Mesenchymal stem cell (in vitro differentiated cells and primary cell): ENCODE measurements around the gene OR5AP2.

Experiments used
- DNase-seq: peaks from one replicate; pipeline ENCODE4 v3.0.0-alpha.2; 2013
- H2AFZ ChIP-seq: one replicate; pipeline ENCODE4 v1.6.1; 2013; ENCODE audit warnings: low read depth, mild to moderate bottlenecking, control low read depth, inconsistent platforms, low read length, moderate library complexity
- H2AK5ac ChIP-seq: 2 replicates; pipeline ENCODE4 v1.6.1; 2013; ENCODE audit warnings: low read length, moderate library complexity, mild to moderate bottlenecking, inconsistent platforms; ENCODE audit not compliant: severe bottlenecking
- H2BK120ac ChIP-seq: one replicate; pipeline ENCODE4 v1.6.1; 2013; ENCODE audit warnings: low read depth, mild to moderate bottlenecking, inconsistent platforms, low read length, moderate library complexity
- H2BK12ac ChIP-seq, 2 experiments: one replicate each; pipeline ENCODE4 v1.6.1; 2013; ENCODE audit warnings: inconsistent platforms in 2 of 2, low read length in 2 of 2, mild to moderate bottlenecking in 2 of 2, moderate library complexity in 2 of 2, control low read depth in 1 of 2
- H2BK15ac ChIP-seq: one replicate; pipeline ENCODE4 v1.6.1; 2013; ENCODE audit warnings: mild to moderate bottlenecking, low read depth, inconsistent platforms; ENCODE audit not compliant: poor library complexity, severe bottlenecking
- H2BK5ac ChIP-seq: 2 replicates; pipeline ENCODE4 v1.6.1; 2013; ENCODE audit warnings: low read depth, mild to moderate bottlenecking, low read length, control low read depth, inconsistent platforms; ENCODE audit not compliant: poor library complexity, severe bottlenecking
- H3K14ac ChIP-seq, 2 experiments: one replicate each; pipeline ENCODE4 v1.6.1; 2013; ENCODE audit warnings: inconsistent platforms in 2 of 2, low read length in 2 of 2, control low read depth in 1 of 2, mild to moderate bottlenecking in 1 of 2, moderate library complexity in 1 of 2
- H3K18ac ChIP-seq, 2 experiments: one replicate each; pipeline ENCODE4 v1.6.1; 2013; ENCODE audit warnings: inconsistent platforms in 2 of 2, low read length in 2 of 2, control low read depth in 1 of 2, low read depth in 1 of 2, mild to moderate bottlenecking in 1 of 2
- H3K23ac ChIP-seq, 2 experiments: one replicate each; pipeline ENCODE4 v1.6.1; 2013; ENCODE audit warnings: inconsistent platforms in 2 of 2, low read length in 2 of 2, mild to moderate bottlenecking in 2 of 2, moderate library complexity in 2 of 2, control low read depth in 1 of 2
- H3K27ac ChIP-seq: 2 replicates; pipeline ENCODE4 v1.5.1; 2013; ENCODE audit warnings: mild to moderate bottlenecking, moderate library complexity, low read length, control low read depth, inconsistent platforms; ENCODE audit not compliant: poor library complexity, severe bottlenecking
- H3K27me3 ChIP-seq, 2 experiments: 2 replicates each; pipeline versions ENCODE4 v1.6.1 to v1.7.0; 2013; ENCODE audit warnings: low read length in 2 of 2, mild to moderate bottlenecking in 2 of 2, moderate library complexity in 2 of 2, control low read depth in 1 of 2, inconsistent platforms in 1 of 2; ENCODE audit not compliant: control insufficient read depth in 1 of 2, insufficient read depth in 1 of 2
- H3K36me3 ChIP-seq, 2 experiments: 2 replicates each; pipeline versions ENCODE4 v1.6.1 to v1.7.0; 2013; ENCODE audit warnings: low read length in 2 of 2, control low read depth in 1 of 2, inconsistent platforms in 1 of 2, low read depth in 1 of 2, mild to moderate bottlenecking in 1 of 2; ENCODE audit not compliant: insufficient read depth in 2 of 2, control insufficient read depth in 1 of 2
- H3K4ac ChIP-seq, 2 experiments: one replicate each; pipeline ENCODE4 v1.6.1; 2013; ENCODE audit warnings: inconsistent platforms in 2 of 2, low read length in 2 of 2, mild to moderate bottlenecking in 2 of 2, moderate library complexity in 2 of 2, control low read depth in 1 of 2, low read depth in 1 of 2
- H3K4me1 ChIP-seq: 2 replicates; pipeline ENCODE4 v1.6.1; 2013; ENCODE audit warnings: low read depth, low read length, control low read depth; ENCODE audit not compliant: control insufficient read depth, insufficient read depth
- H3K4me2 ChIP-seq: 2 replicates; pipeline ENCODE4 v1.6.1; 2013; ENCODE audit warnings: low read length, mild to moderate bottlenecking, inconsistent platforms; ENCODE audit not compliant: poor library complexity, severe bottlenecking
- H3K4me3 ChIP-seq, 2 experiments: 2 replicates each; pipeline versions ENCODE4 v1.5.1 to v1.7.0; 2013; ENCODE audit warnings: low read length in 2 of 2, mild to moderate bottlenecking in 2 of 2, control low read depth in 1 of 2, low read depth in 1 of 2; ENCODE audit not compliant: insufficient read depth in 1 of 2
- H3K79me1 ChIP-seq: replicated peaks from 2 replicates; pipeline ENCODE4 v1.6.1; 2013; ENCODE audit warnings: mild to moderate bottlenecking, control low read depth, low read length, inconsistent platforms; ENCODE audit not compliant: poor library complexity, severe bottlenecking
- H3K9ac ChIP-seq: 2 replicates; pipeline ENCODE4 v1.7.0; 2013; ENCODE audit warnings: mild to moderate bottlenecking, low read length, moderate library complexity
- H3K9me3 ChIP-seq: 2 replicates; pipeline ENCODE4 v1.7.0; 2013; ENCODE audit warnings: mild to moderate bottlenecking, low read length; ENCODE audit not compliant: control insufficient read depth
- H4K8ac ChIP-seq: one replicate; pipeline ENCODE4 v1.6.1; 2013; ENCODE audit warnings: inconsistent platforms, mild to moderate bottlenecking, low read length, moderate library complexity
- H4K91ac ChIP-seq: one replicate; pipeline ENCODE4 v1.6.1; 2013; ENCODE audit warnings: mild to moderate bottlenecking, low read length, inconsistent platforms
- WGBS: methylation state at CpG from one replicate; pipeline ENCODE4 v1.1.7; 2013; ENCODE audit warnings: mixed read lengths; 5-methylcytosine and 5-hydroxymethylcytosine counted together

OR5AP2 gene

DNA sequence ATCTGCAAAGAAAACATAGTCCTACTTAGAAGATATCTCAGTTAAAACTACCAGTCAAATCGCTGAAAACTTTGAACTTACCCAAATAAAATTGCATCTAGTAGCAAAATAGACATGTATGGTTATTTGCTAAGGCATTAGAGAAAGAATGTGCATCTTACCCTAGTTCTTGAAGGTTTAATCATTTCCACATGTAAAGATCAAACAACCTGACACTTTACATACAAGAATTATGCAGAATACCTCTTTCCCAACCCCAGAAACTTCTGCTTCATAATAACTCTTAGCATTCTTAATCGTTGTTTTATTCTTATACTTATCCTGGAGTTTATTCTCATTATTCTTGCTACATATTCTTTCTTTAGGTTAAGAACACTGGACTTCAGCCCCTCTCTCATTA lies 9.9 kb downstream of the OR5AP2 start:
- no peak overlapping the region for H3K9ac ChIP-seq
- H3K4ac ChIP-seq: no peak overlapping the region
- H3K79me1 ChIP-seq: no peaks in the 10 kb centered on the region
- no peak overlapping the region for H3K4me3 ChIP-seq
- 100% methylated on average over 1 of the region's 2 CpGs for WGBS
- no peak overlapping the region for H2AFZ ChIP-seq
- H3K18ac ChIP-seq: no peak overlapping the region
- H3K9me3 ChIP-seq: no peaks in the 10 kb centered on the region
- DNase-seq: no peak
- no peak overlapping the region for H2BK5ac ChIP-seq
- no peaks in the 10 kb centered on the region for H3K27me3 ChIP-seq
- H2BK15ac ChIP-seq: no peak overlapping the region
- no peak overlapping the region for H3K4me2 ChIP-seq
- H3K14ac ChIP-seq: no peak overlapping the region
- H4K91ac ChIP-seq: no peak overlapping the region
- H3K27ac ChIP-seq: no peak overlapping the region
- no peak overlapping the region for H2BK120ac ChIP-seq
- H3K23ac ChIP-seq: no peak overlapping the region
- no peak overlapping the region for H2AK5ac ChIP-seq
- H4K8ac ChIP-seq: no peak overlapping the region
- H3K4me1 ChIP-seq: no peaks in the 10 kb centered on the region
- no peaks in the 10 kb centered on the region for H3K36me3 ChIP-seq
- no peak overlapping the region for H2BK12ac ChIP-seq

DNA sequence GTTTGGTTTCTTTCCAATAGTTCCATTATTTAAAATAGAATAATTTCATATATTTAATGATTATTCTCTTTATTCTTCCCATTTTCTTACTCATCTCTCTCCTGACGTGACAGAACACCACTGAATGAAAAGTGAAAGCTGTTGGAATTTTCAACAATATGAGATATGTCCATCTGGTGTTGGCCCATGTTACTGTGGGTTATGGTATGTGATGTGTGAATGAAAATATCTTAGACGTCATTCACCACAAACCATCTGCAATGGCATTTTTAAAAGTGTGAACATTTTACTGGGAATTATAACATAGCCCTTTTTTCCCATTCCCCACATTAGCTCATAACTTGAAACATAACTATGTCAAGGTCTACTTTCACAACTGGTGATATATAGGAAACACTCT lies 16.3 kb downstream of the OR5AP2 start:
- H3K4me3 ChIP-seq: no peak overlapping the region
- no peak overlapping the region for H2AFZ ChIP-seq
- H2BK15ac ChIP-seq: no peak overlapping the region
- no peak overlapping the region for H3K4ac ChIP-seq
- DNase-seq: no peak
- no peak overlapping the region for H3K9ac ChIP-seq
- no peak overlapping the region for H3K18ac ChIP-seq
- H3K14ac ChIP-seq: no peak overlapping the region
- WGBS: no CpG with 5 or more reads among the region's 2 CpGs
- H3K27ac ChIP-seq: no peak overlapping the region
- no peaks in the 10 kb centered on the region for H3K36me3 ChIP-seq
- no peak overlapping the region for H2AK5ac ChIP-seq
- H4K91ac ChIP-seq: no peak overlapping the region
- H2BK120ac ChIP-seq: no peak overlapping the region
- no peak overlapping the region for H2BK5ac ChIP-seq
- H3K9me3 ChIP-seq: no peaks in the 10 kb centered on the region
- no peaks in the 10 kb centered on the region for H3K79me1 ChIP-seq
- H3K4me2 ChIP-seq: no peak overlapping the region
- no peak overlapping the region for H2BK12ac ChIP-seq
- H3K27me3 ChIP-seq: no peaks in the 10 kb centered on the region
- no peak overlapping the region for H3K23ac ChIP-seq
- H4K8ac ChIP-seq: no peak overlapping the region
- H3K4me1 ChIP-seq: no peaks in the 10 kb centered on the region

DNA sequence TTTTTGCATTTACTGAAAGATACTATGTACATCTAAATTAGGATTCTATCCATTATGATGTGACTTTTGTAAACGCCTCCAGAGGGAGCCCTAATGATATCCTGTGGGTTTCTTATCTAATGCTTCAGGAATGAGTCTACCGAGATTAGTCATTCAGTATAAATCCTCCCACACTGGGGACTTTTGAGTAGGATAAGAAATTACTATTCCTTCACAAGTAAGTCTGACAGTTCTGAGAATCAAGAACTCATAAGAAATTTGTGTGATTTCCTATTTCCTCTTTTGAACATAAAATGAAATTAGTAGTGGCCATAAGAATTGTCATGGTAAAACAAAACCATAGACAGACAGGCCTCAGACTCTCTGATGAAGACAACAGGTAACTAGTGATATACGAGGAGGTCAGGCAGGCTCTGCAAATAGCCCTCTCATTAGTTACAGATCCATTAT lies 17.6 kb downstream of the OR5AP2 start:
- WGBS: 11% methylated on average over 1 of the region's 3 CpGs
- no peak overlapping the region for H3K14ac ChIP-seq

DNA sequence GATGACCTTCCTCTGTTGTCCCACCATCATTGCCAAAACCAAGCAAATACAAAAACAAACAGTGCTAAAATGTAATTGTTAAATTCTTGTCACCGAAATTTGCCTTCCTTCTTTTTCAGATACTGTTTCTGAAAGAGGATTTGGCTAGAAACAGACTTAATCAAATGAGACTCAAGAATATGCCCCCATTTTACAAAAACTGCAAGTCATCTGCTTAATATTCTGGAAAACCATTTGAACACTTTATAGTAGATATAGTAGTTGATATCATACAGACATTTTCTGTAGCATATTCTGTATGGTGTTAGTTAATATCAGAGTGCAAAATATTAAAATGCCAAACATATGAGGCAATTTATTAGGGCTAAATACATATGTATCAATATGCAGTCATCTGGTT lies 31.1 kb downstream of the OR5AP2 start:
- Histone ChIP-seq H4K8ac (no peak overlapping the region), H4K91ac (no peak overlapping the region), H3K4ac (no peak overlapping the region), H3K27me3 (no peaks in the 10 kb centered on the region), H2AFZ (no peak overlapping the region), H3K27ac (no peak overlapping the region), H2BK120ac (no peak overlapping the region), H3K4me3 (no peak overlapping the region), H3K23ac (no peak overlapping the region), H3K79me1 (no peaks in the 10 kb centered on the region), H2AK5ac (no peak overlapping the region), H3K36me3 (no peaks in the 10 kb centered on the region), H3K9me3 (no peaks in the 10 kb centered on the region), H3K18ac (no peak overlapping the region), H2BK5ac (no peak overlapping the region), H3K4me1 (no peaks in the 10 kb centered on the region), H2BK12ac (no peak overlapping the region), H3K4me2 (no peak overlapping the region), H3K9ac (no peak overlapping the region), H3K14ac (no peak overlapping the region), H2BK15ac (no peak overlapping the region)
- no peak for DNase-seq
- 100% methylated on average over 1 of the region's 1 CpG for WGBS

More for the DNA sequence above, 17.6 kb downstream of the OR5AP2 start:
- H4K8ac ChIP-seq: no peak overlapping the region
- no peak overlapping the region for H2BK15ac ChIP-seq
- no peaks in the 10 kb centered on the region for H3K36me3 ChIP-seq
- no peak overlapping the region for H2BK12ac ChIP-seq
- H2AK5ac ChIP-seq: no peak overlapping the region
- H3K4ac ChIP-seq: no peak overlapping the region
- H2AFZ ChIP-seq: no peak overlapping the region
- no peak overlapping the region for H2BK120ac ChIP-seq
- no peak overlapping the region for H3K4me3 ChIP-seq
- H3K23ac ChIP-seq: no peak overlapping the region
- no peak overlapping the region for H4K91ac ChIP-seq
- H2BK5ac ChIP-seq: no peak overlapping the region
- H3K9ac ChIP-seq: no peak overlapping the region
- no peaks in the 10 kb centered on the region for H3K79me1 ChIP-seq
- no peak overlapping the region for H3K18ac ChIP-seq
- no peaks in the 10 kb centered on the region for H3K27me3 ChIP-seq
- no peak overlapping the region for H3K27ac ChIP-seq
- DNase-seq: peak; percentile 8
- no peak overlapping the region for H3K4me2 ChIP-seq
- no peaks in the 10 kb centered on the region for H3K9me3 ChIP-seq
- H3K4me1 ChIP-seq: no peaks in the 10 kb centered on the region
